PC-3 (cell line): ENCODE data around the gene TMEM171.
A peak's percentile ranks its signal among the peaks of the same experiment; 100 is the strongest.

Experiments
- EZH2 ChIP-seq: fragments of 300-600 bp; sonication (generic); IDR thresholded peaks from one replicate; pipeline ENCODE4 v1.6.1; 2017; ENCODE audit warnings: antibody characterized with exemption, mild to moderate bottlenecking, low read length; ENCODE audit not compliant: unreplicated experiment
- TF ChIP-seq, protein P1 (sequence below): fragments of 300-600 bp; sonication (generic); conservative IDR thresholded peaks from 2 replicates; pipeline ENCODE4 v1.5.1; 2017; ENCODE audit warnings: antibody characterized with exemption, low read depth, mild to moderate bottlenecking, low read length

DNA sequence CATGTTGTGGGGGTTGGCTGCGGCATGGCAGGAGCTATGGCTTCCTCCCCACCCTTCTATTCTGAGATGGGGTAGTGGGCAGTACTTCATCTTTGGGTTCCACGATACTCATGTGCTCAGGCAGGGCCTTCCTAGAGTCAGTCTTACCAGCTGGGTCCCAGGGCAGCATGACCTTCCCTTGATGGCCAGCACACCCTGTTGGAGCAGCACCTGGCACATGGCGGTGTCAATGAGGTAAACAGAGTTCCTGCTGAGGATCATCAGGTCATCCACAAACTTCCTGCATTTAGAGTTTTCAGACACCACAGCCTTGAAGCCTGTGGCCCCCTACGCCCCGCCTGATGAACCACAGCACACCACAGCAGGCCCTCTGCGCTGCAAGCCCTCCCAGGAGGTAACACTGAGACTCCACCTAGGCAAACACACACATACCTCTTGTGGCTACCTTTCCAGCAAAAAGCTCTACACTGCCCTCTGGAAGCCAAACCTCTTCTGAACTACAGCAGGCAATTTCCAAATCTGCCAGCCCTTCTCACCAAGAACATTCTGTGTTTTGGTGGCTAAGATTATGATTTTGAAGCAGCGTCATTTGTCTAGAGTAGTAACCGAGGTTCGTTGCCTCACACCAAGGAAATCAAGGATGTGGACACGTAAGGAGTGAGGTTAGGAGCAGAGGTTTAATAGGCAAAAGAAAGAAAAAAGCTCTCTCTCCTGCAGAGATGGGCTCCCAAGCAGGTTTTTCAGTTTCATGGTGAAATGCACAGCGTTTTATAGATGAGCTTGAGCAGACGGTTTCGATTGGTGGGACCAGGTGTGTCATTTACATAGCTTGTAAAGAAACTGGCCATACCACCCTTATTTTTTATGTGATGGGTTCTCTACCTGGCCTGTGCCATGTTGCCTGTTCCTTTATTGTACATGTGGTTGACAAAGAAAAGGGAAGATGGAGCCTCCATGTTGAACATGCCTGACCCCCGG is 32.3 kb downstream of the TMEM171 start:
- TF ChIP-seq, protein P1, sequence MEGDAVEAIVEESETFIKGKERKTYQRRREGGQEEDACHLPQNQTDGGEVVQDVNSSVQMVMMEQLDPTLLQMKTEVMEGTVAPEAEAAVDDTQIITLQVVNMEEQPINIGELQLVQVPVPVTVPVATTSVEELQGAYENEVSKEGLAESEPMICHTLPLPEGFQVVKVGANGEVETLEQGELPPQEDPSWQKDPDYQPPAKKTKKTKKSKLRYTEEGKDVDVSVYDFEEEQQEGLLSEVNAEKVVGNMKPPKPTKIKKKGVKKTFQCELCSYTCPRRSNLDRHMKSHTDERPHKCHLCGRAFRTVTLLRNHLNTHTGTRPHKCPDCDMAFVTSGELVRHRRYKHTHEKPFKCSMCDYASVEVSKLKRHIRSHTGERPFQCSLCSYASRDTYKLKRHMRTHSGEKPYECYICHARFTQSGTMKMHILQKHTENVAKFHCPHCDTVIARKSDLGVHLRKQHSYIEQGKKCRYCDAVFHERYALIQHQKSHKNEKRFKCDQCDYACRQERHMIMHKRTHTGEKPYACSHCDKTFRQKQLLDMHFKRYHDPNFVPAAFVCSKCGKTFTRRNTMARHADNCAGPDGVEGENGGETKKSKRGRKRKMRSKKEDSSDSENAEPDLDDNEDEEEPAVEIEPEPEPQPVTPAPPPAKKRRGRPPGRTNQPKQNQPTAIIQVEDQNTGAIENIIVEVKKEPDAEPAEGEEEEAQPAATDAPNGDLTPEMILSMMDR: peak; percentile 29; the same call in 1 of the 2 replicates
- TF ChIP-seq EZH2: no peak
